ENCODE results near the gene TINAG.

Gene TINAG

DNA sequence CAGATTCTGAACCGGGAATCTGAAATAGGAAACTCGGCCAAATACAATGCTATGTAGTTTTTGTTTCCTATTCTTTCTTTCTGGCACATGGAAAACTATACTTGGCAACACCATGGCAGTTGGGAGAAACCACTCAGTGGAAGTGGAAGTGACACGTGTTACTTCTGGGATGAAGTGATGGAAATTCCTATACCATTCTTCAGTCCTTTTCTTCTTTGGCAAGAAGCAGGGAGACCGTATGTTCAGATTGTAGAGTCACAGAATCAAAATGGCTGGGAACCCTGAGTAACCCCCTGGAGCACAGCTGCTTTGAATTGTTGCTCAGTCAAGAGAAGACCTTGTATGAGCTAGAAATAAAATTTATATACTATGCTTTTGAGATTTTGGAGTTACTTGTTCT is 18.8 kb upstream of the TINAG start:
- TF ChIP-seq, protein P1, sequence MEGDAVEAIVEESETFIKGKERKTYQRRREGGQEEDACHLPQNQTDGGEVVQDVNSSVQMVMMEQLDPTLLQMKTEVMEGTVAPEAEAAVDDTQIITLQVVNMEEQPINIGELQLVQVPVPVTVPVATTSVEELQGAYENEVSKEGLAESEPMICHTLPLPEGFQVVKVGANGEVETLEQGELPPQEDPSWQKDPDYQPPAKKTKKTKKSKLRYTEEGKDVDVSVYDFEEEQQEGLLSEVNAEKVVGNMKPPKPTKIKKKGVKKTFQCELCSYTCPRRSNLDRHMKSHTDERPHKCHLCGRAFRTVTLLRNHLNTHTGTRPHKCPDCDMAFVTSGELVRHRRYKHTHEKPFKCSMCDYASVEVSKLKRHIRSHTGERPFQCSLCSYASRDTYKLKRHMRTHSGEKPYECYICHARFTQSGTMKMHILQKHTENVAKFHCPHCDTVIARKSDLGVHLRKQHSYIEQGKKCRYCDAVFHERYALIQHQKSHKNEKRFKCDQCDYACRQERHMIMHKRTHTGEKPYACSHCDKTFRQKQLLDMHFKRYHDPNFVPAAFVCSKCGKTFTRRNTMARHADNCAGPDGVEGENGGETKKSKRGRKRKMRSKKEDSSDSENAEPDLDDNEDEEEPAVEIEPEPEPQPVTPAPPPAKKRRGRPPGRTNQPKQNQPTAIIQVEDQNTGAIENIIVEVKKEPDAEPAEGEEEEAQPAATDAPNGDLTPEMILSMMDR (conservative IDR thresholded peaks at IDR 0.05), result no peak
- TF ChIP-seq ZFX (IDR thresholded peaks at IDR 0.05), result no peak
- no peak overlapping the region for H3K27ac ChIP-seq

DNA sequence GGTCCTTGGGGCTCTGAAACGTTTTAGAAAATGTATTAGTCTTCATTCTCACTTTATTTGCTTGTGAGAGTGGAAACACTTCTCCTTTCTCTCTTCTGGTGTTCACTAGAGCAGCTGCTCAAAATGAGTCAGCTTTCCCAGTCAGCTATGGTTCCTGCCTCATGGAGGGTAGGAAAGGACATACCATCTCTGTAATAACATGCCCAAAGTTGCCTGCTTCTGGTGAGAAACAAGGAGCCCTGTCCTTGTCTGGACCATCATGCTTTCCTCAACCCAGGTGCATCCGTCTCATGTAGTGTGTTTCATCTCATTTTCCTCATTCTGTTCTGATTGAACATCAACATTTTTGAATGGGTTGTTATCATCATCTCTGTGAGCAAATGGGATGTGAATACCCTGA is 17.1 kb upstream of the TINAG start:
- H3K27ac ChIP-seq, result no peak overlapping the region
- no peak for TF ChIP-seq ZFX (IDR thresholded peaks at IDR 0.05)
- TF ChIP-seq, protein P1 (conservative IDR thresholded peaks at IDR 0.05), result no peak

DNA sequence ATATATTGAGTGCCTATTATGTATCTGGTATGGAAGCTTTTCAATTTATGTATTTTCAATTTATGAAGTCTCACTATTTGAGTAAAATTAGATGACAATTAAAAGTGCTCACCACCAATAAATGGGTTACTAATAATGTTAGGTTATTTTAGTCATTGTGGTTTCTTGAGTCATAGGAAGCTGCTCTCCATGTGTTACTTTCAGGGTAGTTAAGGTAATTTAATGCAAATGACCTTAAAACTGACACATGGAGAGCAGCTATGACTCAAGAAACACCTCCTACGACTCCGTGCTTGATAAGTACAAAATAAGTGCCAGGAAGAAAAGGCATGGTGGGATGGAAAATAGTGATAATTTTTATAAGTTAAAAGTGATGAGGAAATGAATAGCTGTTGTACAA is 16.5 kb upstream of the TINAG start:
- H3K27ac ChIP-seq, result no peak overlapping the region

DNA sequence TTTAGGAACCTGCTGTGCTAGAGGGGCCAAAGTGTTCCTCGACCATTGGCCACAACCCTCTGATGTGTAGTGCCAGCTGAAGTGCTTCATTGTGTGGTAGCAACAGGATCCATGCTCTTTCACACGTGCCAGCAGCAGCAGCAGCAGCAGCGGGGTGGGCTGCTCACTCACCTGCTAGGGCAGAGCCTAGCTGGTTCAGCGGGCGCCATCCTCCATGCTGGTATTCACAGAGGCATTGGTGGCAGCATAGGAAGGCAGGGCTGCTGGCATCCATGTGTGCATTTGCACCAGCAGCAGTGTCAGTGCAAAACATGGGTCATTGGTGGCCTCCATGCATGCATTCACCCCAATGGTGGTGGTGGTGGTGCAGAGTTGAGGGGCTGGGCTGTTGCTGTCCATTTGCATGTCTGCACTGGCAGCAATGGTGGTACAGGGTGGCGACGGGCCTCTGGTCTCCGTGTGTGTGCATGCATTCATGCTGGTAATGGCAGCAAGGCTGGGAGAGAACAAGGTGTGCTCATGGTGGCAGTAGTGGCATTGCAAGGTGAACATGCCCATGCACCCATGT is 13.2 kb upstream of the TINAG start:
- H3K27ac ChIP-seq, result no peak overlapping the region

More for the DNA sequence above, 16.5 kb upstream of the TINAG start:
- no peak for TF ChIP-seq ZFX (IDR thresholded peaks at IDR 0.05)
- TF ChIP-seq, protein P1 (conservative IDR thresholded peaks at IDR 0.05), result no peak

DNA sequence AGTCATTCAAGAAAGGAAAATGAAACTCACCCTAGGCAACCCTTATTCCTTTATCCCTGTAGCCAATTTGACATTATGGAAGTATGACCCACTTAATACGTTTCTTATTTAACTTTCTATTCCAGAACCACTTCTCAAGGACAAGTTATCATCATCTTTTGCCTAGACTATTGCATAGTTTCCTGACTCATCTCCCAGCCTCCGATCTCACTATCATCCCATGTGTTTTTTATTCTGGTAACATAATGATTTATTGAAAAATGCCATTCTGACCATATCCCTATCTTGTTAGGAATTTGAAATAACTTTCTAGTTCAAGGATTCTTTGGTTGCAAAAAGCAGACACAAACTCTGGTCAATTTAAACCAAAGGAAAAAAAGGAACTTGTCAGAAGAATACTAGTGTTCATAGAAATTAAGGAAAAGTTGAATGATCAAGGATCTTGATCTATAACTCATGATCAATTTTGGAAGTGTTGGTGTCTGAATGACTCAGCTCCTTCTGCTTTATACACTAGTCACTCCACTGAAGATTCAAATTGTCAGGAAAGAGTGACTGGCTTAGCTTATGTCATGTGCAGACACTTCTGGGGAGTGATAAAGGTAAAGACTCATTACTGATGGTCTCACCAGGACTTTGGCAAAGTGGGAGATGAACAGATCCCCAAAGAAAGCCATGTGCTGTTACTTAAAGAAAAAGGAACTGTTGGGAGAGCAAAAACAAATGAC is 8.5 kb upstream of the TINAG start:
- no peak overlapping the region for H3K27ac ChIP-seq
- TF ChIP-seq, protein P1 (conservative IDR thresholded peaks at IDR 0.05), result no peak
- no peak for TF ChIP-seq ZFX (IDR thresholded peaks at IDR 0.05)

More for the DNA sequence above, 13.2 kb upstream of the TINAG start:
- no peak for TF ChIP-seq ZFX (IDR thresholded peaks at IDR 0.05)
- TF ChIP-seq, protein P1 (conservative IDR thresholded peaks at IDR 0.05), result no peak

DNA sequence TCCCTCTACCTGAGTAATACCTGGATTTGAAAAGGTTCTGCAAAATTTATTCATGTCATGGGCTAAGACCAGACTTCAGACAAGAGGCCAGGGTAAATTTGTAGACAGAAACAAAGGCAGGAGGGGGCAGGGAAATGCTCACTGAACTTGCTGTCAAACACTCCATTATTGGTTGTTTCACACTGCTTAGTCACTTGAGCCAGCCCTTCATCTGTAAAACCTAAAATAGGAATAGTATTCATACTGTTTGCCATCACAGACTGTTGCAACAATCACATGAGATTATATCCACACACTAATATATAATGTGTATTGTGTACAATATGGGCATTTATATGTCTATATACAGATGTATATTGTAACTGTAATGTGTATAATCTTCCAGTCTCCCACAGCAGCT is 6.5 kb upstream of the TINAG start:
- TF ChIP-seq ZFX (IDR thresholded peaks at IDR 0.05), result no peak
- TF ChIP-seq, protein P1 (conservative IDR thresholded peaks at IDR 0.05), result no peak
- H3K27ac ChIP-seq, result no peak overlapping the region

DNA sequence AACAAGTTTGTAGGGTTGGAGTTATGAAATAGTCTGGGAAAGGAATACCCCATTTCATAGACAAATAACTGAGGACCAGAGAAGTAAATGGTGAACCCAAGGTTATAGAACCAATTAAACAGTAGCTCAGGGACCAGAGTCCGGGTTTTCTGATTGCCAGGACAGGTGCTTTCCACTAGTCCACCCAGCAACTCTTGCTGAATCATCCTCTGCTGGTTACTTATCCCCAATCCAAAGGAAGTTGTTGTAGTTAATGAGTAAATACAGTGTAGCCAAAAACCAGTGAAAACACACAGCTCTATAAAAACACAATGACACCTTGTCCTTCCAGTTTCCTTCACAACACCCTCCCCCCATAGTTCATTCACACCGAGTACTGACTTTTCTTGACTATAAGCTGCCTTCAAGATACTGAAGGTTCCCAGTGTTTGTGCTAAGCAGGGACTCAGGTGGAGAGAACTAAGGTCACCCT is 766 bp upstream of the TINAG start:
- no peak for TF ChIP-seq ZFX (IDR thresholded peaks at IDR 0.05)
- TF ChIP-seq, protein P1 (conservative IDR thresholded peaks at IDR 0.05), result no peak
- H3K27ac ChIP-seq, result no peak overlapping the region
